WERI-Rb-1 (cell line): ENCODE data around the gene HYKK.

ENCODE experiments used
- DNase-seq: peaks from one replicate; pipeline ENCODE4 v3.0.0-alpha.2; 2020
- H3K27ac ChIP-seq: fragments of 250-450 bp; sonication (Bioruptor Pico); 2 replicates; pipeline ENCODE4 v1.5.1; 2020; ENCODE audit warnings: mild to moderate bottlenecking, moderate library complexity
- H3K27me3 ChIP-seq: fragments of 250-450 bp; sonication (Bioruptor Pico); 2 replicates; pipeline ENCODE4 v1.5.1; 2021; ENCODE audit warnings: mild to moderate bottlenecking, low read depth, moderate library complexity; ENCODE audit not compliant: insufficient read depth, severe bottlenecking
- H3K36me3 ChIP-seq: fragments of 250-450 bp; sonication (Bioruptor Pico); 2 replicates; pipeline ENCODE4 v1.5.1; 2020; ENCODE audit warnings: mild to moderate bottlenecking, moderate library complexity
- H3K4me3 ChIP-seq: 2 replicates; pipeline ENCODE4 v1.5.1; 2011; ENCODE audit warnings: low read depth, mild to moderate bottlenecking, control low read depth, low read length
- H3K9me3 ChIP-seq: fragments of 250-450 bp; sonication (Bioruptor Pico); 2 replicates; pipeline ENCODE4 v1.5.1; 2021; ENCODE audit warnings: mild to moderate bottlenecking, moderate library complexity; ENCODE audit not compliant: severe bottlenecking
- TF ChIP-seq, protein P1 (sequence below): IDR thresholded peaks from 2 replicates; pipeline ENCODE4 v1.5.1; 2011; ENCODE audit warnings: low read depth, mild to moderate bottlenecking, control low read depth, inconsistent platforms, low read length

HYKK gene

DNA sequence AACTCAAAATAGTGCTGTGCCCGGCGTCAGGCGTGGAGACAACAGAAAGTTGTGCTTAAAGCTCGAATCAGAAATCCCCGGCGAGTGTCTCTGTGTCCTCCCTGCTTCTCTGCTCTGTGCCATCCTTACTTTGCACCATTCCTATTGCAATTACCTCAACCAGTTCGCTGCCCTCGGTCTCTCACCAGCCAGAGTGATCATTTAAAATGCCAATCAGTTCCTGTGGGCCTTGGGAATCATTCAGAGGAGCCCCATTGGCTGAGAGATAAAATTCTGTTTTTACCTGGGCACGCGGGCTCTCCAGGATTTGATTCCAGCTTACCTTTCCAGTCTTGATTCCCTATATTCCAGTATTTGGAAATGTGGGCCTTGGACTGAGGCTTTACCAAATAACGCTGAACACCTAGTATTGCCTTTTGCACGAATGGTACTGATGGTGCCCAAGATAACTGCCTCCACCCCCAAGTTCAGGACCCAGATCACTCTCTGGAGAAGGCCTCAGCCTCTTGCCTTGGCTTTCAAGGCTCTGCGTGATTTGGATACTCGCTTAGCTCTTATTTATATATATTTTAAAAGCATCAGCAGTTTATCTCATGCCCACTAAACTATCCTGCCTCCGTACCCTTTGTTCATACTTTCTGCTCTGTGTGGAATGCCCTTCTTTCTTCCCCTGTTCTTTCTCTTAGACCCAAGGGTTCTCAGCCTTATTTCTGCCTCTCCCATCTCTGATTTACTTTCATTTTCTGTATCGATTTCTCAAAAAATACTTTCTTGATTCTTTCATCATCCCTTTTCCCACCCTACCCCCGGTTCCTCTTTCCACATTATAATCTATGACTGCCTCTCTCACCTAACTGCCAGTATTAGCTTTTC is 33.7 kb downstream of the HYKK start:
- Histone ChIP-seq H3K36me3 (peaks cover 38% of the 10 kb centered on the region), H3K4me3 (peak overlapping the region; percentile 84), H3K9me3 (no peaks in the 10 kb centered on the region), H3K27ac (peak overlapping the region; percentile 90), H3K27me3 (no peaks in the 10 kb centered on the region)
- DNase-seq: no peak
- TF ChIP-seq, protein P1, sequence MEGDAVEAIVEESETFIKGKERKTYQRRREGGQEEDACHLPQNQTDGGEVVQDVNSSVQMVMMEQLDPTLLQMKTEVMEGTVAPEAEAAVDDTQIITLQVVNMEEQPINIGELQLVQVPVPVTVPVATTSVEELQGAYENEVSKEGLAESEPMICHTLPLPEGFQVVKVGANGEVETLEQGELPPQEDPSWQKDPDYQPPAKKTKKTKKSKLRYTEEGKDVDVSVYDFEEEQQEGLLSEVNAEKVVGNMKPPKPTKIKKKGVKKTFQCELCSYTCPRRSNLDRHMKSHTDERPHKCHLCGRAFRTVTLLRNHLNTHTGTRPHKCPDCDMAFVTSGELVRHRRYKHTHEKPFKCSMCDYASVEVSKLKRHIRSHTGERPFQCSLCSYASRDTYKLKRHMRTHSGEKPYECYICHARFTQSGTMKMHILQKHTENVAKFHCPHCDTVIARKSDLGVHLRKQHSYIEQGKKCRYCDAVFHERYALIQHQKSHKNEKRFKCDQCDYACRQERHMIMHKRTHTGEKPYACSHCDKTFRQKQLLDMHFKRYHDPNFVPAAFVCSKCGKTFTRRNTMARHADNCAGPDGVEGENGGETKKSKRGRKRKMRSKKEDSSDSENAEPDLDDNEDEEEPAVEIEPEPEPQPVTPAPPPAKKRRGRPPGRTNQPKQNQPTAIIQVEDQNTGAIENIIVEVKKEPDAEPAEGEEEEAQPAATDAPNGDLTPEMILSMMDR: no peak

DNA sequence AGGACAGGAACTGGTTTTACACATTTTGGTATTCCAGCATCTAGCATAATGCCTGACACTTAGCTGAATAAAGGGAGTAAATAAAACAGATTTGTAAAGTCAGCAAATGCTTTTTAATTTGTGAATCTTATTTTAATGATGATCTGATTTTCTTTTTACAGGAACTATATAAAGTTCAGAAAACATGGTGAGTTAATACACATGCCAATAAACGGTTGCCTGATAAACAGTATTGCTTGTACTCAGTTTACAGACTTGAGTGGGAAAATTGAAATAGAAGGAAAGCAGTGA is 34.3 kb downstream of the HYKK start:
- no peak overlapping the region for H3K27ac ChIP-seq
- H3K9me3 ChIP-seq: no peaks in the 10 kb centered on the region
- peaks cover 44% of the 10 kb centered on the region for H3K36me3 ChIP-seq
- no peak for DNase-seq
- no peak overlapping the region for H3K4me3 ChIP-seq
- H3K27me3 ChIP-seq: no peaks in the 10 kb centered on the region
- TF ChIP-seq, protein P1: no peak

DNA sequence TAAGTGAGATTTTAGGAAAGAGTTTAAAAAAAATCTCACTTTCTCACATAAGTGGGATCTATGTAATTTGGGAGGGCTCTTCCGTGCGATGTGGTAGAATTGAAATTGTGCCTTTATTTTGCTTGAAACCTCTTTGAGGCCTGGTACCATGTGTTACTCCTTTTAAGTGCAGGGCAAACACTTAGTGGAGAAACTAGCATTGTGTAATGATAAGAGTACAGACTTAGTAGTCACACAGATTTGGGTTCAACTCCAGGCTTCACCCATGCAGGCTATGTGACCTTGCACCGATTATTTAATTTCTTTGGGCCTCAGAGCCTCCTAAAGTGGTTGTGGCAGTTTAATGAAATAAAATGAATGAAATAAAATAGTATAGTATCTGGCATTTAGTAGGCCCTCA is 35.3 kb downstream of the HYKK start:
- TF ChIP-seq, protein P1: no peak
- Histone ChIP-seq H3K4me3 (no peak overlapping the region), H3K9me3 (no peaks in the 10 kb centered on the region), H3K36me3 (peaks cover 54% of the 10 kb centered on the region), H3K27me3 (no peaks in the 10 kb centered on the region), H3K27ac (no peak overlapping the region)
- no peak for DNase-seq

DNA sequence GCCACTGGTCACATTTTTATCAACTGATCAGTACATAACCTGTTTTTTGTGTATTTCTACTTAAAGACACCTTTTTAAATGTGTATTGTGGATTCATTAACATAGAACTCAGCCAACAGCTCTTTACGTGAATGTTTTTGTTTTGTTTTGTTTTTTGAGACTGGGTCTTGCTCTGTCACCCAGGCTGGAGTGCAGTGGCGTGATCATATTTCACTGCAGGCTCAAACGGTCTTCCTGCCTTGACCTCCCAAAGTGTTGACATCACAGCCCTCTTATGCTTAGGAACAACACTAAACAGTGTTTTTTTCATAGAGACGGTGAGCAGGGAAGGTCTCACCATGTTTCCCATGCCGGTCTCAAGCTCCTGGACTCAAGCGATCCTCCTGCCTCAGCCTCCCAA is 42.8 kb downstream of the HYKK start:
- Histone ChIP-seq H3K36me3 (peaks cover 54% of the 10 kb centered on the region), H3K4me3 (no peak overlapping the region), H3K27ac (no peak overlapping the region), H3K9me3 (no peaks in the 10 kb centered on the region), H3K27me3 (no peaks in the 10 kb centered on the region)
- no peak for DNase-seq
- TF ChIP-seq, protein P1: no peak

DNA sequence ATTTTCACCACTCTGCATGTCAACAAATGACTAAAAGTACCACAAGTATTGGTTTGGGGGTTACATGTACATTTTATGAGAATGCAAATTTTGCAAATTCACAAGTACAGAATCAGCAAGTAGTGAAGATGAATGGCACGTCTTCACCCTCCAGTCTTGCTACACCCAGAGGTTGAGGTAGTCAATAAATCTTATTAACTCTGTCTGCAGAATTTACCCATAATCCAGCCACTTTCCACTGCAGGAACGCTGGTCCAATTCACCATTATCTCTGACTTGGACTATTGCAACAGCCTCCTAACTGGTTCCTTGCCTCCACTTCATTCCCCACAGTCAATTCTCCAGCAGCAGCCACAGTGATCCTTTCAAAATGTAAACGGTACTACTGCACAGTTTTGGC is 43.4 kb downstream of the HYKK start:
- H3K27ac ChIP-seq: no peak overlapping the region
- no peak for DNase-seq
- no peak overlapping the region for H3K4me3 ChIP-seq
- no peaks in the 10 kb centered on the region for H3K27me3 ChIP-seq
- H3K36me3 ChIP-seq: peaks cover 48% of the 10 kb centered on the region
- TF ChIP-seq, protein P1: no peak
- H3K9me3 ChIP-seq: no peaks in the 10 kb centered on the region

DNA sequence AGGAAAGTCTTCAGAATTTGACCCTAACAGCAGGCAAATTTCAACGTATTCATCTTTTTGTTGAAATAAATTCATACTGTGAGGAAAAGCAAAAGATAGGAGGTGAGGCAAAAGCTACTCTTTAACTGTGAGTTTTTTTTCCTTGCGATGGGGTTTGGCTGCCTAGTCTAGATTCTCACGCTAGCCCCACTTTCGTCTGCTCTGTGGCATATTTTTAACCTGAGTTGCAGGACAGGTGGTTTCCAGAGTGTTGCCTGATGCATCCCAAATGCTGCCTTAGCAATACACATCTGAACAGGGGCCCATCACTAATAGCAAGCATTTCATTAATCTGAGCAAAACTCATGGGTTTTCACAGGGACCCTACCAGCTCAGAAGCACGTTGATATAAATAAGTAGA is 44.5 kb downstream of the HYKK start:
- Histone ChIP-seq H3K36me3 (peaks cover 37% of the 10 kb centered on the region), H3K9me3 (no peaks in the 10 kb centered on the region), H3K27me3 (no peaks in the 10 kb centered on the region), H3K27ac (no peak overlapping the region), H3K4me3 (no peak overlapping the region)
- no peak for DNase-seq
- TF ChIP-seq, protein P1: no peak
